ENCODE data around the gene STT3B. TPM values are rescaled to one million over a fixed set of nuclear protein-coding genes. Genes with fewer than 3 reads are reported as not detected.

The STT3B gene
- total RNA-seq, 1 donor from 2014 or later = 180 TPM

DNA sequence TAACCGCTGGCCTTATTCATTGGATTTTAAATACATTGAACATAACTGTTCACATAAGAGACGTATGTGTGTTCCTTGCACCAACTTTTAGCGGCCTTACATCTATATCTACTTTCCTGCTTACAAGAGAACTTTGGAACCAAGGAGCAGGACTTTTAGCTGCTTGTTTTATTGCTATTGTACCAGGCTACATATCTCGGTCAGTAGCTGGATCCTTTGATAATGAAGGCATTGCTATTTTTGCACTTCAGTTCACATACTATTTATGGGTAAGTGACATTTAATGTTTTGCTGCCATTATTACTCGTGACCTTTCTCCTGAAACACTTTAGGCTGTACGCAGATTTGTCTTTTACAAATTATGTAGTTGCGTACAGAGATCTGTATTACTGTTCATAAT, 47.1 kb downstream of the STT3B start:
- TF ChIP-seq, protein P1, sequence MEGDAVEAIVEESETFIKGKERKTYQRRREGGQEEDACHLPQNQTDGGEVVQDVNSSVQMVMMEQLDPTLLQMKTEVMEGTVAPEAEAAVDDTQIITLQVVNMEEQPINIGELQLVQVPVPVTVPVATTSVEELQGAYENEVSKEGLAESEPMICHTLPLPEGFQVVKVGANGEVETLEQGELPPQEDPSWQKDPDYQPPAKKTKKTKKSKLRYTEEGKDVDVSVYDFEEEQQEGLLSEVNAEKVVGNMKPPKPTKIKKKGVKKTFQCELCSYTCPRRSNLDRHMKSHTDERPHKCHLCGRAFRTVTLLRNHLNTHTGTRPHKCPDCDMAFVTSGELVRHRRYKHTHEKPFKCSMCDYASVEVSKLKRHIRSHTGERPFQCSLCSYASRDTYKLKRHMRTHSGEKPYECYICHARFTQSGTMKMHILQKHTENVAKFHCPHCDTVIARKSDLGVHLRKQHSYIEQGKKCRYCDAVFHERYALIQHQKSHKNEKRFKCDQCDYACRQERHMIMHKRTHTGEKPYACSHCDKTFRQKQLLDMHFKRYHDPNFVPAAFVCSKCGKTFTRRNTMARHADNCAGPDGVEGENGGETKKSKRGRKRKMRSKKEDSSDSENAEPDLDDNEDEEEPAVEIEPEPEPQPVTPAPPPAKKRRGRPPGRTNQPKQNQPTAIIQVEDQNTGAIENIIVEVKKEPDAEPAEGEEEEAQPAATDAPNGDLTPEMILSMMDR (conservative IDR thresholded peaks at IDR 0.05) = no peak
- Mint-ChIP-seq H3K27me3 (no peaks in the 10 kb centered on the region), H3K27ac (no peak overlapping the region), H3K4me1 (ENCODE audit: unreplicated experiment) (peaks cover 7% of the 10 kb centered on the region), H3K36me3 (peaks cover 66% of the 10 kb centered on the region), H3K9me3 (peaks cover 10% of the 10 kb centered on the region), H3K4me3 (no peak overlapping the region)
- DNase-seq (ENCODE audit: extremely low spot score, unreplicated experiment) = no peak

DNA sequence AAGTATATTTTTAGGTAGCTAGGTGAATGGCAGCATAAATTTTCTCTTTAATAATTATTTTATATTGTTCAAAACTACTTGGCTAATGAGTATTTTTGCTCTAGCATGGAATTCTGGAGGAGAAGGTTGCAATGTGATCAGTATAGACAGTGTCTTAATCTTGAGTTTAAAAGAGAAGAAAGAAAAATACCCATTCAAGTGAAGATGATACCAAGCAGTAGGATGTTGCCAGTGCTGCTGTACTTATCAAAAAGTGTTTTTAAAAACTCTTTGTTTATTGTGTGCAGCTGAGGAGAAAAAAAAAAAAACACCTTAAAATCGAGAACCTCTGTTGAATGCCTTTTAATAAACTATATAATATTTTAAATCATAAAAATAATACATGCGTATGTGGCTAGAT, 47.9 kb downstream of the STT3B start:
- no peaks in the 10 kb centered on the region for H3K27me3 Mint-ChIP-seq
- DNase-seq (ENCODE audit: extremely low spot score, unreplicated experiment) = no peak

DNA sequence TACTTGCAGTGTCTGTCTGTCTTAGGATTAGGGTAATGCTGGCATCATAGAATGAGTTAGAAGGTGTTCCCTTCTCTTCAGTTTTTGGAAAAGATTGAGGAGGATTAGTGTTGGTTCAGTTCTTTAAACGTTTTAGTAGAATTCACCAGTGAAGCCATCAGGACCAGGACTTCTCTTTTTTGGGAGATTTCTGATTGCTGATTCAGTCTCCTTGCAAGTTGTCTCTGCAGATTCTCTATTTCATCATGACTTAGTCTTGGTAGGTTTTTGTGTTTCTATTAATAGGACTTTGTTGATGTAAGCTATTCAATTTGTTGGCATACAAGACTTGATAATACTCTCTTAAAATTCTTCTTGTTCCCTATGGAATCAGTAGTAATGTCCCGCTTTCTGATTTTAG, 48.9 kb downstream of the STT3B start:
- Mint-ChIP-seq H3K27ac (no peak overlapping the region), H3K4me3 (no peak overlapping the region), H3K4me1 (ENCODE audit: unreplicated experiment) (no peaks in the 10 kb centered on the region), H3K9me3 (peaks cover 10% of the 10 kb centered on the region), H3K27me3 (no peaks in the 10 kb centered on the region), H3K36me3 (peaks cover 80% of the 10 kb centered on the region)
- TF ChIP-seq, protein P1 (conservative IDR thresholded peaks at IDR 0.05) = no peak
- no peak for DNase-seq (ENCODE audit: extremely low spot score, unreplicated experiment)

More for the DNA sequence above, 47.9 kb downstream of the STT3B start:
- Mint-ChIP-seq H3K27ac (no peak overlapping the region), H3K4me1 (ENCODE audit: unreplicated experiment) (no peaks in the 10 kb centered on the region), H3K36me3 (peaks cover 73% of the 10 kb centered on the region), H3K4me3 (no peak overlapping the region), H3K9me3 (peaks cover 10% of the 10 kb centered on the region)
- TF ChIP-seq, protein P1 (conservative IDR thresholded peaks at IDR 0.05) = no peak

DNA sequence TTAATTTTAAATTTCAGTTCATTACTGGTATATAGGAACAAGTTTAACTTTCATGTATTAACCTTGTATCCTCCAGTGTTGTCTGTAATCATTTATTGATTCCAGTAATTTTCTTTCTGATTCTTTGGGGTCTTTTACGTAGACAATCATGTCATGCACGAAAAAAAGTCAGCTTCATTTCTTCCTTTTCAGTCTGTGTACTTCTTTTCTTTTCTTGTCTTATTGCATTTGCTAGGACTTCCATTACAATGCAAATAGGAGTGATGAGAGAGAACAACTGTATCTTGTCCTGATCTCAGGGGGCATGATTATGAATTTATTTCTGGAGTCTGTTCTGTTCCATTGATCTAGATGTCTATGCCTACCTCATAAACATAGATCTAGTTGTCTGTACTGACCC, 56.5 kb downstream of the STT3B start:
- Mint-ChIP-seq H3K36me3 (peaks cover 85% of the 10 kb centered on the region), H3K9me3 (peaks cover 6% of the 10 kb centered on the region), H3K27me3 (no peaks in the 10 kb centered on the region), H3K27ac (no peak overlapping the region), H3K4me1 (ENCODE audit: unreplicated experiment) (no peaks in the 10 kb centered on the region), H3K4me3 (no peak overlapping the region)
- TF ChIP-seq, protein P1 (conservative IDR thresholded peaks at IDR 0.05) = no peak
- DNase-seq (ENCODE audit: extremely low spot score, unreplicated experiment) = no peak

DNA sequence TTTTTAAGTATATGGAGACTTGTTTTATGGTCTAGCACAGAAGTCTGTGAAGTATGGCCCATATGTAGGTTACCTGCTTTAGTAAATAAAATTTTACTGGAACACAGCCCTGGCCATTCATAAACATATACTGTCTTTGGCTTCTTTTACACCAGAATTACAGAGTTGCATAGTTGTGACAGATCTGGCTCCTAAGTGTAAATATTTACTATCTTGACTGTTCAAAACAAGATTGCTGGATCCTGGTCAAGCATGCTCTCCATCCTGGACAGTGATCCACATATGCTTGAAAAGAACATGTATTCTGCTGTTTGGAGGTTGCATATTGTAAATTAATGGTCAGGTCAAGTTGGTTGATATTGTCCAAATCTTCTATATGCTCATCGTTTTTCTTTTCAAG, 57.9 kb downstream of the STT3B start:
- Mint-ChIP-seq H3K4me1 (ENCODE audit: unreplicated experiment) (peaks cover 7% of the 10 kb centered on the region), H3K9me3 (peaks cover 6% of the 10 kb centered on the region), H3K27me3 (no peaks in the 10 kb centered on the region), H3K36me3 (peaks cover 89% of the 10 kb centered on the region), H3K27ac (no peak overlapping the region), H3K4me3 (no peak overlapping the region)
- DNase-seq (ENCODE audit: extremely low spot score, unreplicated experiment) = no peak
- TF ChIP-seq, protein P1 (conservative IDR thresholded peaks at IDR 0.05) = no peak

DNA sequence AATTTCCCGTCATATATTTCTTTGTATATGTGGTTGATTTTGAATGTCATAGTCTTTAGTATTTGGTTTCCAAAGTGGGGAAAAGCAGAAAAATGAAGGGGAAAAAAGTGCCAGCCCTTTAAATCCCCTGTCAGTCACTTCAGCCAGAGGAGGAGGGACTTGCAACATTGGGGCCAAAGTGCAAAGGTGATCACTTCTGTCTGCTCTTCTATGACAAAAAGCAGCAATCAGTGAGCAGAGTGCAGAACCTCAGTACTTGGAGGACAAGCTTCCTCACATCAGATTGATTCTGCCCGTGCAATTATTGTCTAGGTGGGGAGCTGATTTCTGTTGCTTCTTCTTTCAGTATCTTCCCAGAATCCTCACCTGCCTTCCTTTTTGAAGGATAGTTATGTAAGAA, 60.0 kb downstream of the STT3B start:
- no peaks in the 10 kb centered on the region for H3K27me3 Mint-ChIP-seq
- DNase-seq (ENCODE audit: extremely low spot score, unreplicated experiment) = no peak

More for the DNA sequence above, 60.0 kb downstream of the STT3B start:
- Mint-ChIP-seq H3K4me3 (no peak overlapping the region), H3K4me1 (ENCODE audit: unreplicated experiment) (peaks cover 14% of the 10 kb centered on the region), H3K9me3 (peaks cover 6% of the 10 kb centered on the region), H3K36me3 (peaks cover 80% of the 10 kb centered on the region), H3K27ac (no peak overlapping the region)
- TF ChIP-seq, protein P1 (conservative IDR thresholded peaks at IDR 0.05) = no peak
